GM21381 (cell line): Measurements from ENCODE around the gene HTRA1.

ENCODE experiments used
- ATAC-seq: cut with Tn5 transposase; IDR thresholded peaks from one replicate; pipeline ENCODE4 v1.9.1; 2021; ENCODE audit warnings: mild to moderate bottlenecking, moderate library complexity; ENCODE audit not compliant: unreplicated experiment

The HTRA1 gene

GRCh38 chr10:122514045-122514840, 52.9 kb downstream of the HTRA1 start:
- no peak for ATAC-seq

- ATAC-seq: no peak
These were observed 53.7 kb downstream of the HTRA1 start for GRCh38 chr10:122515022-122515424.

- ATAC-seq: no peak
These were observed 54.4 kb downstream of the HTRA1 start for GRCh38 chr10:122515588-122516231.

GRCh38 chr10:122516734-122517133, 55.4 kb downstream of the HTRA1 start:
- no peak for ATAC-seq

GRCh38 chr10:122519144-122519543, 57.8 kb downstream of the HTRA1 start:
- no peak for ATAC-seq

- ATAC-seq: no peak
These were observed 58.5 kb downstream of the HTRA1 start for GRCh38 chr10:122519873-122520272.

- ATAC-seq: no peak
These were observed 59.7 kb downstream of the HTRA1 start for GRCh38 chr10:122521011-122521410.

- no peak for ATAC-seq
These were observed 63.5 kb downstream of the HTRA1 start for GRCh38 chr10:122524811-122525210.

GRCh38 chr10:122525788-122526187, 64.4 kb downstream of the HTRA1 start:
- no peak for ATAC-seq

GRCh38 chr10:122526892-122527291, 65.5 kb downstream of the HTRA1 start:
- no peak for ATAC-seq

GRCh38 chr10:122530177-122530576, 68.8 kb downstream of the HTRA1 start:
- ATAC-seq: no peak

GRCh38 chr10:122531261-122531660, 69.9 kb downstream of the HTRA1 start:
- no peak for ATAC-seq

GRCh38 chr10:122531939-122532338, 70.6 kb downstream of the HTRA1 start:
- ATAC-seq: no peak

GRCh38 chr10:122532601-122533296, 71.4 kb downstream of the HTRA1 start:
- ATAC-seq: no peak

- no peak for ATAC-seq
These were observed 76.2 kb downstream of the HTRA1 start for GRCh38 chr10:122537545-122537944.

- ATAC-seq: no peak
These were observed 80.2 kb downstream of the HTRA1 start for GRCh38 chr10:122541541-122542002.

GRCh38 chr10:122543676-122544445, 82.5 kb downstream of the HTRA1 start:
- no peak for ATAC-seq

- no peak for ATAC-seq
These were observed 83.1 kb downstream of the HTRA1 start for GRCh38 chr10:122544493-122544892.

GRCh38 chr10:122546242-122546641, 84.9 kb downstream of the HTRA1 start:
- no peak for ATAC-seq

GRCh38 chr10:122548407-122549085, 87.2 kb downstream of the HTRA1 start:
- no peak for ATAC-seq
